ENCODE results near the gene LRRK2. TPM values are rescaled to one million over a fixed set of nuclear protein-coding genes. Genes with fewer than 3 reads are reported as not detected.
A peak's percentile ranks its signal among the peaks of the same experiment; 100 is the strongest.

The LRRK2 gene
- total RNA-seq, result 44.1 TPM
- polyA plus RNA-seq, result 9.7 TPM

- peak within 1 kb of the TSS; percentile 98 for H3K27ac ChIP-seq (ENCODE audit: low read depth)
- no peaks in the 10 kb centered on the region for H3K4me1 ChIP-seq (ENCODE audit: insufficient read depth)
- H3K36me3 ChIP-seq (ENCODE audit: insufficient read depth), result no peaks in the 10 kb centered on the region
- DNase-seq (ENCODE audit: extremely low spot score), result peak; percentile 49
- peak within 1 kb of the TSS; percentile 84 for H3K4me3 ChIP-seq (ENCODE audit: low read depth, low read length)
- WGBS, result under 1% methylated on average over 78 of the region's 78 CpGs
Measured at GRCh38 chr12:40224439-40225291, at the start of gene LRRK2. TSS of gene LRRK2 (plus strand) at chr12:40224997. CDS start at chr12:40225132, 135 bp downstream.

- H3K4me3 ChIP-seq (ENCODE audit: low read depth, low read length), result no peak overlapping the region
- H3K27ac ChIP-seq (ENCODE audit: low read depth), result no peak overlapping the region
- DNase-seq (ENCODE audit: extremely low spot score), result no peak
- WGBS, result 80% methylated on average over 2 of the region's 2 CpGs
- no peaks in the 10 kb centered on the region for H3K36me3 ChIP-seq (ENCODE audit: insufficient read depth)
- no peaks in the 10 kb centered on the region for H3K4me1 ChIP-seq (ENCODE audit: insufficient read depth)
Measured at GRCh38 chr12:40175045-40175444, 49.8 kb upstream of the LRRK2 start.

DNA sequence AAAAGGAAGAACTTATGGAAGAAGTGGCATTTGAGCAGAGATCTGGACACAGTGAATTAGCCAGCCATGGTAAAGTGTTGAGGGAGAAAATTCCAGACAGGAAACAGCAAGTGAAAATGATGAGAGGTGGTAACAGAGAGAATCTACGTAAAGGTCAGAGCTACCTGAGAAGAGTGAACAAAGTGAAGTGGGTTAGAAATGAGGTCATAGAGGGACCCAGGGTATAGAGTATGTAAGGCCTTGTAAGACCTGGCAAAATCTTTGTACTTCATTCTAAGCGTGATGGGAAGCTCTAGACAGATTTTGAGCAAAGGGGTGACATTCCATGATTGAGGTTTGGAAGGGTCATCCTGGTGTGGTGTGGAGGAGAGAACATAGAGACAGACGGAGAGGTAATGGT, 49.3 kb upstream of the LRRK2 start:
- Histone ChIP-seq H3K4me1 (ENCODE audit: insufficient read depth) (no peaks in the 10 kb centered on the region), H3K27ac (ENCODE audit: low read depth) (no peak overlapping the region), H3K4me3 (ENCODE audit: low read depth, low read length) (no peak overlapping the region), H3K36me3 (ENCODE audit: insufficient read depth) (no peaks in the 10 kb centered on the region)
- no peak for DNase-seq (ENCODE audit: extremely low spot score)
- WGBS, result 95% methylated on average over 3 of the region's 3 CpGs

DNA sequence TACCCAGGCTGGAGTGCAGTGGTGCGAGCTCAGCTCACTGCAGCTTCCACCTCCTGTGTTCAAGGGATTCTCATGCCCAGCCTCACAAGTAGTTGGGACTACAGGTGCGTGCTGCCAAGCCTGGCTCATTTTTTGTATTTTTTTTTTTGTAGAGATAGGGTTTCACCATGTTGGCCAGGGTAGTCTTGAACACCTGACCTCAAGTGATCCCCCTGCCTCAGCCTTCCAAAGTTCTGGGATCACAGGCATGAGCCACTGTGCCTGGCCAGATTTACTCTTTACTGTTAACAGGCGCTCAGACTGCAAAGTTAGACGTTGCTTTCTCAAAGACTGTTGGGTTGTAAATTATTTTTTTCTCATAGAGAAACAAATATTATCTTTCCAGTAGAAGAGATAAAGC, 46.1 kb upstream of the LRRK2 start:
- DNase-seq (ENCODE audit: extremely low spot score), result no peak
- Histone ChIP-seq H3K27ac (ENCODE audit: low read depth) (no peak overlapping the region), H3K4me1 (ENCODE audit: insufficient read depth) (no peaks in the 10 kb centered on the region), H3K36me3 (ENCODE audit: insufficient read depth) (no peaks in the 10 kb centered on the region), H3K4me3 (ENCODE audit: low read depth, low read length) (no peak overlapping the region)
- WGBS, result 82% methylated on average over 4 of the region's 4 CpGs

- H3K27ac ChIP-seq (ENCODE audit: low read depth), result no peak overlapping the region
- WGBS, result 63% methylated on average over 1 of the region's 1 CpG
- no peak for DNase-seq (ENCODE audit: extremely low spot score)
- H3K4me1 ChIP-seq (ENCODE audit: insufficient read depth), result no peaks in the 10 kb centered on the region
- H3K4me3 ChIP-seq (ENCODE audit: low read depth, low read length), result no peak overlapping the region
- no peaks in the 10 kb centered on the region for H3K36me3 ChIP-seq (ENCODE audit: insufficient read depth)
Measured at GRCh38 chr12:40181490-40181889, 43.3 kb upstream of the LRRK2 start.

DNA sequence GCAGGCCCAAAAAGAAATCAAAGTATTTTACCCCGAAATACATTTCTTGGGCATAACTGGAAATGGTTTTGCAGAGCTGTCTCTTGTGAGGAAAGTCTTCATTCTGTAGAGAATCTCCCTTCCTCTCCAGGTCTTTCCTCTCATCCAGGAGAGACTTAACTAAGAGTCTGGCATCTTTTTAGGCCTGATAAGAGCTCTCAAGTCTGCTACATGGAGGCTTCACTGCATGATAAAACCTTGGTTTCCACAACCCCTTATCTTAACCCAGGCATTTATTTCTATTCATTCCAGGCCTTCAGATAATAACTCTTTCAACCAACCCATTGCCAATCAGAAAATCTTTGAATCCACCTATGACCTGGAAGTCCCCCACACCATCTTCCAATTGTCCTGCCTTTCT, 41.1 kb upstream of the LRRK2 start:
- 74% methylated on average over 1 of the region's 1 CpG for WGBS
- no peak overlapping the region for H3K4me3 ChIP-seq (ENCODE audit: low read depth, low read length)
- H3K27ac ChIP-seq (ENCODE audit: low read depth), result no peak overlapping the region
- no peaks in the 10 kb centered on the region for H3K36me3 ChIP-seq (ENCODE audit: insufficient read depth)
- DNase-seq (ENCODE audit: extremely low spot score), result no peak
- H3K4me1 ChIP-seq (ENCODE audit: insufficient read depth), result no peaks in the 10 kb centered on the region

GRCh38 chr12:40184493-40185302, 40.1 kb upstream of the LRRK2 start:
- Histone ChIP-seq H3K27ac (ENCODE audit: low read depth) (no peak overlapping the region), H3K4me1 (ENCODE audit: insufficient read depth) (no peaks in the 10 kb centered on the region), H3K36me3 (ENCODE audit: insufficient read depth) (no peaks in the 10 kb centered on the region), H3K4me3 (ENCODE audit: low read depth, low read length) (no peak overlapping the region)
- no peak for DNase-seq (ENCODE audit: extremely low spot score)
- WGBS, result 87% methylated on average over 4 of the region's 4 CpGs

GRCh38 chr12:40185303-40185693, 39.5 kb upstream of the LRRK2 start:
- H3K27ac ChIP-seq (ENCODE audit: low read depth), result no peak overlapping the region
- no peaks in the 10 kb centered on the region for H3K36me3 ChIP-seq (ENCODE audit: insufficient read depth)
- no peaks in the 10 kb centered on the region for H3K4me1 ChIP-seq (ENCODE audit: insufficient read depth)
- H3K4me3 ChIP-seq (ENCODE audit: low read depth, low read length), result no peak overlapping the region
- DNase-seq (ENCODE audit: extremely low spot score), result no peak
- 90% methylated on average over 4 of the region's 4 CpGs for WGBS

DNA sequence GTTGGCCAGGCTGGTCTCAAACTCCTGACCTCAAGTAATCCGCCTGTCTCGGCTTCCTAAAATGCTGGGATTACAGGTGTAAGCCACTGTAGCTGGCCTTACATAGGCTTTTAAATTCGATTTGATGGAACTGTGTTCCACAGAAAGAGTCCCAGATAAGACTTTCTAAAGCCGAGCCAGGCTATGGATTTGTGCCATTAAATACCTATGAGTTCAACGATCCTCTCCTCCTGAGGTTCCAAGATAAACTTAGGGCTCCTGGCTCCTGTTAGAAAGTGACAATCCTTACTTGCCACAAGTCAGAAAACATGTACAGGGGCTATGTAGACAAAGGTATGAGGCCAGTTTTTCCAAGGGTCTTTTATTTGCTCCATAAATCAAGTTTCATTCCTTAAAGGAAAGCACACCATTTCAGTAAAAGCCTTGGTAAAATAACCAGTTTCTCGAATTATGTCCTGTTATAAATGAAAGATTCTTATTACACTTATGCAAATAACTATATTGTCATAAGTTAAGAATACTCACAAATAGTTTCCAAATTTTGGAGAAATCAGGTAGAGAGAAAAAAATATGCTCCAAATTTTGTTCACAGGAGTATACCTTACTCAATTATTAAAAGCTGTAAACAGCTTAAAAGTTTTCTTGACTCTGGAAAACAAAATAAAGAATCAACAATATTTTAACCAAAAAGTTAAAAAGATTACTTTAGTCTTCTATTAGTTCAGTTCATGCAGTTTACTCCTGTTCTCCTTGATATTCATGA, 36.1 kb upstream of the LRRK2 start:
- 85% methylated on average over 6 of the region's 6 CpGs for WGBS

GRCh38 chr12:40192704-40193255, 32.0 kb upstream of the LRRK2 start:
- no peak for DNase-seq (ENCODE audit: extremely low spot score)
- H3K4me3 ChIP-seq (ENCODE audit: low read depth, low read length), result no peak overlapping the region
- no peaks in the 10 kb centered on the region for H3K4me1 ChIP-seq (ENCODE audit: insufficient read depth)
- 68% methylated on average over 6 of the region's 6 CpGs for WGBS
- no peaks in the 10 kb centered on the region for H3K36me3 ChIP-seq (ENCODE audit: insufficient read depth)
- H3K27ac ChIP-seq (ENCODE audit: low read depth), result no peak overlapping the region

More for the DNA sequence above, 36.1 kb upstream of the LRRK2 start:
- Histone ChIP-seq H3K36me3 (ENCODE audit: insufficient read depth) (no peaks in the 10 kb centered on the region), H3K4me3 (ENCODE audit: low read depth, low read length) (no peak overlapping the region), H3K27ac (ENCODE audit: low read depth) (no peak overlapping the region), H3K4me1 (ENCODE audit: insufficient read depth) (no peaks in the 10 kb centered on the region)
- no peak for DNase-seq (ENCODE audit: extremely low spot score)

GRCh38 chr12:40194846-40195245, 30.0 kb upstream of the LRRK2 start:
- no peak overlapping the region for H3K27ac ChIP-seq (ENCODE audit: low read depth)
- DNase-seq (ENCODE audit: extremely low spot score), result no peak
- 94% methylated on average over 3 of the region's 3 CpGs for WGBS
- no peaks in the 10 kb centered on the region for H3K4me1 ChIP-seq (ENCODE audit: insufficient read depth)
- no peak overlapping the region for H3K4me3 ChIP-seq (ENCODE audit: low read depth, low read length)
- no peaks in the 10 kb centered on the region for H3K36me3 ChIP-seq (ENCODE audit: insufficient read depth)

DNA sequence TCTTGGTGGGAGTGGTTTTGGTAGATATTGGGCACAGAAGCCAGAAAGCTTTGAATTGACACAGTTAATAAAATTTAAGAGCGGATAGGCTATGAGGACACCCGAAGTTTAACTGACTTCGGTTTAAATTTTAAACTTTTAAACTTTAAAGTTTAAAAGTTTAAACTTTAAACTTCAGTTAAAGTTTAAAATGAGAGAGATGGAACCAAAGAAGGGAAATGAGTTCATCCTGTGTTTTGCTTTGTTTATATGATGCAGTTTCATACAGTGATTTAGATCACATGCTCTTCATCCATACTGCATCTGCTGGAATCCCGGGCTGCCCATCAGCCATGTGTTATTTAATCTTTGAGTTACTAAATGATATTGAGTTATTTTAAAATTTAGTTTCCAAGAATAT, 27.2 kb upstream of the LRRK2 start:
- H3K36me3 ChIP-seq (ENCODE audit: insufficient read depth), result no peaks in the 10 kb centered on the region
- 88% methylated on average over 4 of the region's 4 CpGs for WGBS
- H3K27ac ChIP-seq (ENCODE audit: low read depth), result no peak overlapping the region
- H3K4me1 ChIP-seq (ENCODE audit: insufficient read depth), result no peaks in the 10 kb centered on the region
- DNase-seq (ENCODE audit: extremely low spot score), result no peak
- H3K4me3 ChIP-seq (ENCODE audit: low read depth, low read length), result no peak overlapping the region

GRCh38 chr12:40198601-40199000, 26.2 kb upstream of the LRRK2 start:
- no peaks in the 10 kb centered on the region for H3K36me3 ChIP-seq (ENCODE audit: insufficient read depth)
- no peak for DNase-seq (ENCODE audit: extremely low spot score)
- no peaks in the 10 kb centered on the region for H3K4me1 ChIP-seq (ENCODE audit: insufficient read depth)
- 70% methylated on average over 4 of the region's 4 CpGs for WGBS
- H3K4me3 ChIP-seq (ENCODE audit: low read depth, low read length), result no peak overlapping the region
- no peak overlapping the region for H3K27ac ChIP-seq (ENCODE audit: low read depth)
